ENCODE measurements around the gene SRBD1. TPM values are rescaled to one million over a fixed set of nuclear protein-coding genes. Genes with fewer than 3 reads are reported as not detected.

SRBD1 gene
- total RNA-seq, 1 experiment from 2014 or later = 20.6 TPM

- Histone ChIP-seq H3K36me3 (ENCODE audit: control insufficient read depth in 1 of 2, insufficient read depth in 2 of 2, low read length in 2 of 2) (no peaks in the 10 kb centered on the region), H4K20me1 (ENCODE audit: insufficient read depth) (no peaks in the 10 kb centered on the region), H3K27me3 (ENCODE audit: insufficient read depth, low read length) (no peaks in the 10 kb centered on the region), H3K9me2 (ENCODE audit: insufficient read depth) (no peaks in the 10 kb centered on the region), H3K9me3 (ENCODE audit: control insufficient read depth in 1 of 2, insufficient read depth in 1 of 2, low read depth in 1 of 2, low read length in 2 of 2) (no peaks in the 10 kb centered on the region), H3K9ac (ENCODE audit: low read length) (peak overlapping the region; percentile 62), H3K4me1 (ENCODE audit: control insufficient read depth in 1 of 2, insufficient read depth in 2 of 2, low read length in 2 of 2) (peaks cover 6 to 14% of the 10 kb centered on the region in 2 experiments; a peak in 2 of 4 replicates), H3K79me2 (ENCODE audit: insufficient read depth, low read length) (no peaks in the 10 kb centered on the region), H3K27ac (ENCODE audit: low read depth, low read length) (no peak overlapping the region), H3K4me2 (ENCODE audit: low read length) (peak overlapping the region; percentile 96), H2AFZ (ENCODE audit: low read depth, low read length, poor library complexity, severe bottlenecking) (peak overlapping the region; percentile 94), H3K4me3 (replicated peaks in 1 of 2; ENCODE audit: low read depth in 1 of 2, low read length in 2 of 2) (peak overlapping the region; percentile 41 to 58)
- ATAC-seq (peak; percentile 98), DNase-seq (ENCODE audit: low read depth, low spot score) (no peak)
- BruUV-seq (replicated peaks) = no TSS peak
- RAD21 ChIA-PET (ENCODE audit: low non-redundant PET in 1 of 2, low total read pairs in 2 of 2, uncharacterized antibody in 2 of 2, unreplicated experiment in 2 of 2) = interaction anchor here (0.8 to 1.1 kb wide), 2 partner anchors 135 kb away, joined by 3 to 6 read pairs; no protein-coding TSS in a partner anchor
- intact Hi-C loops (cut with micrococcal nuclease) = loop anchor here (1.0 to 5.0 kb wide), 6 partner anchors 68 to 817 kb away; no protein-coding TSS in a partner anchor
- CTCF ChIA-PET = interaction anchor here (1.1 to 1.3 kb wide), 2 partner anchors 135 to 292 kb away, joined by 6 to 10 read pairs; no protein-coding TSS in a partner anchor
- POLR2A ChIA-PET = no interaction called here
- TF ChIP-seq YY1 (IDR thresholded peaks at IDR 0.05; ENCODE audit: extremely low read depth, insufficient replicate concordance, low read depth, low read length) (peak; percentile 76), JUND (IDR thresholded peaks at IDR 0.05) (peak; percentile 17; the same call in 1 of the 2 replicates), CTCF (IDR thresholded peaks at IDR 0.05 in 2 of 3, conservative IDR thresholded peaks at IDR 0.05 in 1 of 3; ENCODE audit: borderline replicate concordance in 1 of 3, insufficient read depth in 1 of 3, low read depth in 2 of 3, low read length in 2 of 3) (peak; percentile 82 to 87 (median 87)), ZFX (IDR thresholded peaks at IDR 0.05) (0 out of 2 replicates have a peak, but pooled peaks have one; percentile 27), SP1 (IDR thresholded peaks at IDR 0.05; ENCODE audit: low read depth) (no peak), ATF3 (IDR thresholded peaks at IDR 0.05) (no peak), TCF7L2 (IDR thresholded peaks at IDR 0.05; ENCODE audit: borderline replicate concordance, extremely low read depth, insufficient read depth, insufficient read length) (peak; percentile 39), RAD21 (IDR thresholded peaks at IDR 0.05; ENCODE audit: low read depth) (peak; percentile 99)
Measured at GRCh38 chr2:45643543-45644542, 32.8 kb upstream of the SRBD1 start.

Data from HCT116 (cell line).